ENCODE data around the gene CTNNBL1. TPM values are rescaled to one million over a fixed set of nuclear protein-coding genes. Genes with fewer than 3 reads are reported as not detected.

Gene CTNNBL1
- total RNA-seq, 2 experiments from 2014 or later = 66.4 to 75.4 TPM

Other genes with a start within 250 kb of the CTNNBL1 start
- gene NNAT, start 172.8 kb upstream of the CTNNBL1 start, total RNA-seq = under 1 TPM; 0.50 to 0.91 TPM
- 10 to 100 TPM; 14.2 to 16.2 TPM for gene BLCAP, start 166.2 kb upstream of the CTNNBL1 start, total RNA-seq
- gene VSTM2L, start 209.1 kb downstream of the CTNNBL1 start, total RNA-seq = not detected

Measured in activated naive CD4-positive, alpha-beta T cell treated with anti-CD3 and anti-CD28 coated beads for 36 hours (primary cell).